Suprapubic skin (tissue), 3 donors: ENCODE results near the gene MLX.

ENCODE experiments used
- CTCF ChIP-seq, 2 donors: fragments of 200-600 bp in 1 of 2; fragments of 450-650 bp in 1 of 2; sonication (generic) in 1 of 2; IDR thresholded peaks; one replicate each; pipeline ENCODE4 v1.5.1; 2016 to 2019; ENCODE audit warnings: antibody characterized with exemption in 2 of 2, mild to moderate bottlenecking in 1 of 2, moderate library complexity in 1 of 2
- POLR2AphosphoS5 ChIP-seq, 3 donors: sonication (generic); formaldehyde crosslinking; IDR thresholded peaks; one replicate each; pipeline ENCODE4 v1.6.1; 2017; ENCODE audit warnings: antibody characterized with exemption in 3 of 3

GRCh38 chr17:42563543-42563942 lies 3.4 kb upstream of the MLX start:
- TF ChIP-seq POLR2AphosphoS5 (IDR thresholded peaks at IDR 0.05) (no peak), CTCF (IDR thresholded peaks at IDR 0.05) (no peak)
